ENCODE measurements around the gene ZNF474. TPM values are rescaled to one million over a fixed set of nuclear protein-coding genes. Genes with fewer than 3 reads are reported as not detected.

The ZNF474 gene
- total and polyA plus RNA-seq, 2 donors (not counting 1 experiment from before 2014, with no cell fraction given), result 0.12 TPM; not detected in 1

GRCh38 chr5:122089096-122090013 is 40.0 kb upstream of the ZNF474 start:
- WGBS (ENCODE audit: insufficient coverage), result 20% methylated on average over 1 of the region's 2 CpGs
- no peak overlapping the region for H3K4me3 ChIP-seq (ENCODE audit: control extremely low read depth in 1 of 5, extremely low read depth in 1 of 5, insufficient read depth in 1 of 5, low read depth in 2 of 5, low read length in 4 of 5)
- peaks cover 7% of the 10 kb centered on the region for H3K27me3 Mint-ChIP-seq
- TF ChIP-seq CTCF (IDR thresholded peaks at IDR 0.05), result no peak
- no peak for TF ChIP-seq EZH2 (IDR thresholded peaks at IDR 0.05; ENCODE audit: borderline replicate concordance, insufficient read depth, low read depth, low read length, poor library complexity, severe bottlenecking)
- H3K4me1 ChIP-seq (ENCODE audit: control insufficient read depth in 2 of 2, insufficient read depth in 2 of 2, low read length in 2 of 2), result no peaks in the 10 kb centered on the region
- H3K9ac ChIP-seq (ENCODE audit: low read length), result no peak overlapping the region
- H3K36me3 ChIP-seq (replicated peaks in 1 of 2; ENCODE audit: control extremely low read depth in 1 of 2, control insufficient read depth in 1 of 2, extremely low read depth in 1 of 2, insufficient read depth in 2 of 2, low read length in 1 of 2), result no peaks in the 10 kb centered on the region
- no peaks in the 10 kb centered on the region for H3K9me3 ChIP-seq (ENCODE audit: control extremely low read depth in 1 of 3, control insufficient read depth in 2 of 3, insufficient read depth in 1 of 3, low read length in 2 of 3)
- H3K4me1 Mint-ChIP-seq, result no peaks in the 10 kb centered on the region
- DNase-seq, result no peak
- no peak for ATAC-seq (ENCODE audit: low read depth)
- no peaks in the 10 kb centered on the region for H3K79me2 ChIP-seq (ENCODE audit: control insufficient read depth, insufficient read depth, low read length)
- H3K27me3 ChIP-seq (replicated peaks in 1 of 4; ENCODE audit: control extremely low read depth in 1 of 4, control insufficient read depth in 3 of 4, insufficient read depth in 4 of 4, low read length in 3 of 4), result peaks cover 0 to 3% (median 0%) of the 10 kb centered on the region in 4 experiments
- POLR2A ChIA-PET, result no interaction called here
- H3K4me2 ChIP-seq (replicated peaks; ENCODE audit: low read depth, low read length, poor library complexity, severe bottlenecking), result no peak overlapping the region
- no peak overlapping the region for H2AFZ ChIP-seq (ENCODE audit: insufficient read depth, low read depth, low read length, poor library complexity, severe bottlenecking)
- no peak overlapping the region for H3K27ac Mint-ChIP-seq
- intact Hi-C loops (cut with micrococcal nuclease), result no loop called here
- no peak overlapping the region for H3K4me3 Mint-ChIP-seq
- no peaks in the 10 kb centered on the region for H3K9me3 Mint-ChIP-seq (ENCODE audit: insufficient read depth)
- H4K20me1 ChIP-seq (ENCODE audit: control insufficient read depth, insufficient read depth, low read length, poor library complexity, severe bottlenecking), result no peaks in the 10 kb centered on the region
- H3K27ac ChIP-seq (ENCODE audit: low read length in 2 of 2), result no peak overlapping the region
- CTCF ChIA-PET, result no interaction called here

GRCh38 chr5:122091936-122092600 is 37.3 kb upstream of the ZNF474 start:
- Mint-ChIP-seq H3K9me3 (ENCODE audit: insufficient read depth) (no peaks in the 10 kb centered on the region), H3K27ac (no peak overlapping the region), H3K27me3 (peaks cover 14% of the 10 kb centered on the region), H3K4me1 (no peaks in the 10 kb centered on the region), H3K4me3 (no peak overlapping the region)
- Histone ChIP-seq H3K4me3 (ENCODE audit: control extremely low read depth in 1 of 5, extremely low read depth in 1 of 5, insufficient read depth in 1 of 5, low read depth in 2 of 5, low read length in 4 of 5) (no peak overlapping the region), H3K27ac (ENCODE audit: low read length in 2 of 2) (no peak overlapping the region), H4K20me1 (ENCODE audit: control insufficient read depth, insufficient read depth, low read length, poor library complexity, severe bottlenecking) (no peaks in the 10 kb centered on the region), H3K27me3 (replicated peaks in 1 of 4; ENCODE audit: control extremely low read depth in 1 of 4, control insufficient read depth in 3 of 4, insufficient read depth in 4 of 4, low read length in 3 of 4) (peaks cover 0 to 3% (median 0%) of the 10 kb centered on the region in 4 experiments), H3K36me3 (replicated peaks in 1 of 2; ENCODE audit: control extremely low read depth in 1 of 2, control insufficient read depth in 1 of 2, extremely low read depth in 1 of 2, insufficient read depth in 2 of 2, low read length in 1 of 2) (no peaks in the 10 kb centered on the region), H2AFZ (ENCODE audit: insufficient read depth, low read depth, low read length, poor library complexity, severe bottlenecking) (no peak overlapping the region), H3K79me2 (ENCODE audit: control insufficient read depth, insufficient read depth, low read length) (no peaks in the 10 kb centered on the region), H3K4me2 (replicated peaks; ENCODE audit: low read depth, low read length, poor library complexity, severe bottlenecking) (no peak overlapping the region), H3K4me1 (ENCODE audit: control insufficient read depth in 2 of 2, insufficient read depth in 2 of 2, low read length in 2 of 2) (no peaks in the 10 kb centered on the region), H3K9me3 (ENCODE audit: control extremely low read depth in 1 of 3, control insufficient read depth in 2 of 3, insufficient read depth in 1 of 3, low read length in 2 of 3) (no peaks in the 10 kb centered on the region), H3K9ac (ENCODE audit: low read length) (no peak overlapping the region)
- TF ChIP-seq CTCF (IDR thresholded peaks at IDR 0.05), result no peak
- TF ChIP-seq EZH2 (IDR thresholded peaks at IDR 0.05; ENCODE audit: borderline replicate concordance, insufficient read depth, low read depth, low read length, poor library complexity, severe bottlenecking), result no peak
- ATAC-seq (ENCODE audit: low read depth) (no peak), DNase-seq (no peak)
- intact Hi-C loops (cut with micrococcal nuclease), result no loop called here
- ChIA-PET CTCF (no interaction called here), POLR2A (no interaction called here)
- WGBS (ENCODE audit: insufficient coverage), result 92% methylated on average over 2 of the region's 9 CpGs

Measured in B cell (primary cell).